ENCODE data around the gene LIN7A. TPM values are rescaled to one million over a fixed set of nuclear protein-coding genes. Genes with fewer than 3 reads are reported as not detected.

Gene LIN7A
- total and polyA plus RNA-seq, 11 donors: 7.5 to 21.6 (median 14.6) TPM

- Histone ChIP-seq H3K9me3 (no peaks in the 10 kb centered on the region), H3K4me1 (no peaks in the 10 kb centered on the region), H3K36me3 (no peaks in the 10 kb centered on the region), H3K27me3 (no peaks in the 10 kb centered on the region), H3K4me3 (no peak overlapping the region), H3K27ac (no peak overlapping the region)
- WGBS, 4 donors: 63 to 87% (median 80%) methylated on average over 6 of the region's 6 CpGs
- DNase-seq (no peak), ATAC-seq (no peak)
- intact Hi-C loops (cut with DNase I): no loop called here
- TF ChIP-seq POLR2A (IDR thresholded peaks at IDR 0.05): no peak
Observed at GRCh38 chr12:80977346-80977745, 39.6 kb upstream of the LIN7A start.

- no peak for ATAC-seq
- H3K27me3 ChIP-seq: no peaks in the 10 kb centered on the region
- no peaks in the 10 kb centered on the region for H3K4me1 ChIP-seq
- no peaks in the 10 kb centered on the region for H3K9me3 ChIP-seq
- no peak overlapping the region for H3K27ac ChIP-seq
- no peaks in the 10 kb centered on the region for H3K36me3 ChIP-seq
- TF ChIP-seq CTCF (IDR thresholded peaks at IDR 0.05) (no peak), POLR2A (IDR thresholded peaks at IDR 0.05) (no peak)
- intact Hi-C loops (cut with DNase I): no loop called here
- no peak for DNase-seq
- no peak overlapping the region for H3K4me3 ChIP-seq
Observed at GRCh38 chr12:80968326-80968725, 30.6 kb upstream of the LIN7A start.

- no peak for DNase-seq
- H3K27ac ChIP-seq: no peak overlapping the region
- WGBS, 4 donors: 71 to 83% (median 74%) methylated on average over 3 of the region's 3 CpGs
- no peaks in the 10 kb centered on the region for H3K9me3 ChIP-seq
- H3K4me3 ChIP-seq: no peak overlapping the region
- H3K4me1 ChIP-seq: no peaks in the 10 kb centered on the region
- TF ChIP-seq CTCF (IDR thresholded peaks at IDR 0.05) (no peak), POLR2A (IDR thresholded peaks at IDR 0.05) (no peak)
- intact Hi-C loops (cut with DNase I): no loop called here
- no peak for ATAC-seq
- no peaks in the 10 kb centered on the region for H3K27me3 ChIP-seq
- H3K36me3 ChIP-seq: no peaks in the 10 kb centered on the region
Observed at GRCh38 chr12:80967565-80967964, 29.8 kb upstream of the LIN7A start.

- Histone ChIP-seq H3K27ac (no peak overlapping the region), H3K9me3 (no peaks in the 10 kb centered on the region), H3K4me1 (no peaks in the 10 kb centered on the region), H3K4me3 (no peak overlapping the region), H3K27me3 (no peaks in the 10 kb centered on the region), H3K36me3 (no peaks in the 10 kb centered on the region)
- ATAC-seq: no peak
- intact Hi-C loops (cut with DNase I): no loop called here
- no peak for DNase-seq
- TF ChIP-seq POLR2A (IDR thresholded peaks at IDR 0.05): no peak
- no peak for TF ChIP-seq CTCF (IDR thresholded peaks at IDR 0.05)
- WGBS, 4 donors: 56 to 75% (median 67%) methylated on average over 1 of the region's 1 CpG
Observed at GRCh38 chr12:80966001-80966400, 28.3 kb upstream of the LIN7A start.

GRCh38 chr12:80958162-80958561 lies 20.4 kb upstream of the LIN7A start:
- DNase-seq (no peak), ATAC-seq (no peak)
- Histone ChIP-seq H3K36me3 (no peaks in the 10 kb centered on the region), H3K27me3 (no peaks in the 10 kb centered on the region), H3K27ac (no peak overlapping the region), H3K9me3 (no peaks in the 10 kb centered on the region), H3K4me1 (no peaks in the 10 kb centered on the region), H3K4me3 (no peak overlapping the region)
- 73 to 93% (median 87%) methylated on average over 5 of the region's 5 CpGs for WGBS, 4 donors
- TF ChIP-seq CTCF (IDR thresholded peaks at IDR 0.05): no peak
- TF ChIP-seq POLR2A (IDR thresholded peaks at IDR 0.05): no peak
- intact Hi-C loops (cut with DNase I): no loop called here

Data from heart left ventricle (tissue), 16 donors.